NCI-H446 treated with DMSO at 0.1 percent for 48 hours (cell line): ENCODE measurements around the gene KSR1.
"Not testable (repeated sequence)": the region's sequence is repeated elsewhere in the genome, so short reads cannot be mapped to it uniquely, and the experiment has no call there.

ENCODE experiments used
- DNase-seq: peaks from one replicate; lab custom pipeline; 2025; lab: John Stamatoyannopoulos, UW

The KSR1 gene

DNA sequence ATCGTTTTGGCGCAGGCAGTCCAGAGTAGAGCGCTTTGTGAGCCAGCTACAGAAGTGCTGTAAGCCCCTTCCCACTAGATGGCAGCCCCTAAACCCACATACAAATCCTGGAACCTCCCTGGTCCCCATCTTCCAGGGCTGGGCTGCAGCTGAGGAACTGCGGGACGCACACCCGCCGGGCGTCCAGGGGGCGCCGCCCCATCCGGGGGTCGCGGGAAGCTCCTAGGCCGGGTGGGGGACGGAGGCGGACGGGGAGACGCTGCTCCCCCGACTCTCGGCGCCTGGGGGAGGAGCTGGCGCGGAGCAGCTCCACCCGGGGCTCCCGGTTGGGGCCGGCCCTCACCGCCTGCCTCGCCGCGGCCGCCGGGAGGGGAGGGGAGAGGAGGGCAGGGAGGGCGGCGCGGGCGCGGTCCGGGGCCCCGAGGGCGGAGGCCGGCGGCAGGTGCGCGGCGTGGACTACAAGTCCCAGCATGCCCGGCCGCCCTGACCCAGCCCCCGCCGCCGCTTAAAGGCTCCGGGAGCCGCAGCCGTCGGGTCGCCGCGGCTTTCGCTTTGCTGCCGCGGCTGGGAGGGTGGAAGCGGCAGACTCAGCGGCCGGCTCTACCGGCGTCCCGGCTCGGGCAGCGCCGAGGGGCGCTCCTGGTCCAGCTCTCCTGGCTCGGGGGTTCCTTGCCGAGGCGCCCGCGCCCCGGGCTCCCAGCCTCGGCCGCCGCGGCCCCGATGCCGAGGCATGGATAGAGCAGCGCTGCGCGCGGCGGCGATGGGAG lies at the start of gene KSR1:
TSS of gene KSR1 (plus strand) at position 535 of the 767 bp plus-strand sequence. CDS start at position 731, 196 bp downstream.
- DNase-seq = no peak

DNA sequence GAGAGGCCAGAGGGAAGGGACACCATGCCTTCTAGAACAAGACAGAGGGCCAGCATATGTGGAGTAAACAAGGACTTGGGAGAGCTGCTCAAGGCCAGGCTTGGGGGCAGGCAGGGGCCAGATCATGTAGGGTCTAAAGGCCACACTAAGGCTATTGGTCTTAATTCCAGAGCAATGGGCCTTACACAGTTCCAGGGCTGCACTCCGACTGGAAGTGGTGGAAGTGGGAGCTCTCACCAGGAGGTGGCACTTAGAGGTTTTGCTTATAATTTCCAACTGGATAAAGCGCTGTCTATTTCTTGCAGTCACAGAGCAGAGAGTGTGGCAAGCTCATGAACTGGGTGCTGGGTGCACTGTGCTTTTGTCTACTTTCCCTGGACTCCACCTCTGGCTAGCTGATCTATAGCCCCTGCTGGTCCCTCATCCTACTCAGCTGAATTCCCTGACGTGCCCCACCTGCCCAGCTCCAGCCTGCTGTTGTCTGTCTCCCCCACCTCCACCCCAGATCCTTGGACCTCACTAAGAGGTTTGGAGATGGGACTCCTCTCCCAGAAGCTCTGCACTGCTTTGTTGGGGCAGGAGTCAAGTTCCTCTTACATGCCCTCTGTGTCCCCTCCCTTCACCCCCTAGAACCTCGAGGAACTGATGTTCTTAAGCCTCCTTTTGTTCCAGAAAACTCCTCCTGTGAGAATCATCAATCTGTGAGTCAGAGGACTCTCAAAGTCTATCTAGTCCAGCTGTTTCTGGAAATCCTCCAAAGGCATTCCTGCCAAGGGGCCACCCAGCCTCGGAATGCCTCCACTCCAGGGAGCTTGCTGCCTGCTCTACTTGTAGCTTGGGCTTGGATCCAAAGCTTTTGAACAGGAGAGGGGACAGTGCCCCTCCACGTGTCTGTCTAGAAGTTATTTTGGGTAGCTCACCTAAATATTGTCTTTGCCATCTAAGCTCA lies 48.1 kb upstream of the KSR1 start:
- DNase-seq = no peak

- no peak for DNase-seq
Measured at GRCh38 chr17:27408891-27409290, 47.4 kb upstream of the KSR1 start.

- DNase-seq = not testable (repeated sequence)
Measured at GRCh38 chr17:27412158-27412557, 44.1 kb upstream of the KSR1 start.

DNA sequence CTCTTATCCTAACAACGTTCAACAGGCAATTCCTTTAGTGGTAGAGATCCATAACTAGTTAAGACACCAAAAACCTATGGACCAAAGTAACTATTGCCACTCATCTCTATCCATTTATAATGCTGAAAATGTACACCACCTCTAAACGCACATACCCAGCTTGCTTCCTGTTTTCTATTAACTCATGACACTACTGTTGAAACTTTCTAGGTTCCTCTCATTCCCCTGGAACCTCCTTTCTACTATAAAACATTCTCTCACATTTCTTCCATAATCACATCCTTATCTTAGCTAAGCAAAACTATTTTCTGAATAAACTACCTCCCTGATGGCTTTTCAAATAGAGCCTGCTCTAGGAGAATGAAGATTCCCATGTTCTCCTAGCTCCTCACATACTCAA lies 42.9 kb upstream of the KSR1 start:
- DNase-seq = no peak

DNA sequence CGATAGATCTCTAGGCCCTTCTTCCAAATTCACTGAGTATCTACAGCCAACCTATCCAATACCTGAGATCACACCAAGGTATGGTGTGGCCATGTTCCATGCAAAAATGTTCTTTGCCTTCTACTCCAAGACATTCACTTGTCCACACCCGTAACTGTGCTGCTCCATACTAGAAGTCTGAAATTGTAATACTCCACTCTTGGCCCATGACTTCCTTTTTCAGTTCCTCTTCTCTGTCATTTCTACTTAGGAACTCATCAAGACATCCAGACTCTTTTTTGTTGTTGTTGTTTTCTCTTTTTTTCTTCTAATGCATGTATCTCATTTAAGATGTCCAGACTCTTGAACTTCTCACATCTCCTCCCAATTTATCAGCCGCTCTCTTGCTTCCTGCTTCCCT lies 42.5 kb upstream of the KSR1 start:
- DNase-seq = no peak

- no peak for DNase-seq
Measured at GRCh38 chr17:27414271-27414670, 42.0 kb upstream of the KSR1 start.

DNA sequence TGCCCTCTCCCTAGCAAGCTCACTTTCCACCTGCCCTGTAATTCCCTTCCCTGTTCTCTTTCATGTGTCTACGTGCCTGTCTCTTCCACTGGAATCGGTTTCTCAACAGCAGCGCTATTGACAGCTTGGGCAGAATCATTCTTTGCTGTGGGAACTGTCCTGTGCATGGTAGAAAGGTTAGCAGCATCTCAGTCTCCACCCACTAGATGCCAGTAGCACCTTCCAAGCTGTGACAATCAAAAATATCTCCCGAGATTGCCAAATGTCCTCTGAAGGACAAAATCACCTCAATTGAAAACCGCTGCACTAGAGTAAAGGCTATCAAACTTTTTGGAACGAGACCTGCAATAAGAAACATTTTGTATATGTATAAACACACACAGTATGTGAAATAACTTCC lies 41.6 kb upstream of the KSR1 start:
- no peak for DNase-seq

GRCh38 chr17:27415120-27415795 lies 41.0 kb upstream of the KSR1 start:
- DNase-seq = no peak

GRCh38 chr17:27417596-27418365 lies 38.5 kb upstream of the KSR1 start:
- no peak for DNase-seq

GRCh38 chr17:27418366-27418615 lies 38.0 kb upstream of the KSR1 start:
- DNase-seq = no peak

- DNase-seq = no peak
Measured at GRCh38 chr17:27419156-27419555, 37.1 kb upstream of the KSR1 start.

GRCh38 chr17:27420211-27420950 lies 35.9 kb upstream of the KSR1 start:
- no peak for DNase-seq

GRCh38 chr17:27421111-27421510 lies 35.1 kb upstream of the KSR1 start:
- no peak for DNase-seq

DNA sequence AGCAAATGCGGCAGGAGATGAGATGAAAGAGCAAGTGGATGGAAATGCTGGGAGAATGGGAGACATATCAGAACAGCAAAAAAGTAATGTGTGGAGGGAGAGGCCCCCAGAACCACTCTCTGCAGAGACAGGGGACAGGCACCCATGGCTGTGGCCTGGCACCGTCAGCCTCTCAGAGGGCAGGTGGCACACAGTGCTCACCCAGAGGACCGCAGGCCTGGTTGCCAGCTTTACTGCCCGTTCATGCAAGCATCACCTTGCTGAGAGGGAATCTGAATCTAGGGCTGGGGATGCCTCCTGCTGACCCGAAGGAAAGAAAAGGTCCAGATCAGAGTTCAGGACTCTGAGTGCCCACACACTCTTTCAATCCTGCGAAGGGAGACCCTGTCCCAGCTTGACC lies 34.6 kb upstream of the KSR1 start:
- DNase-seq = not testable (repeated sequence)

- DNase-seq = no peak
Measured at GRCh38 chr17:27422601-27423000, 33.6 kb upstream of the KSR1 start.

DNA sequence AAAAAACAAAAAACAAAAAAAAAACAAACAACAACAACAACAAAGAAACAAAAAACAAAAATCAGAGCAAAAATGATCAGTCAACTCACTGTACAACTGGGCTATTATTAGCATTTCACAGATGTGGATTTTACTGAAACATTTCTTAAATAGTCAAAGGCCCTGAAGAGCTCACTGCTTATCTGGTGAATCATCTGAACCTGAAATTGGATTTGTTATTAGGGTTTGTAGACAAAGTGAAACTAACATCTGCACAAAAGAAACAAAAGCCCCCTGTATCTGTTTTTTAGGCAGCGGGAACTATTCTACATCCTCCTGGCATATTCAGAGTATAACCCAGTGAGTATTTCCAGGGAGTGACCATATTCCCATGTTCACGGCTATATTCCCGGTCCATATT lies 32.6 kb upstream of the KSR1 start:
- no peak for DNase-seq

GRCh38 chr17:27424516-27424915 lies 31.7 kb upstream of the KSR1 start:
- no peak for DNase-seq

DNA sequence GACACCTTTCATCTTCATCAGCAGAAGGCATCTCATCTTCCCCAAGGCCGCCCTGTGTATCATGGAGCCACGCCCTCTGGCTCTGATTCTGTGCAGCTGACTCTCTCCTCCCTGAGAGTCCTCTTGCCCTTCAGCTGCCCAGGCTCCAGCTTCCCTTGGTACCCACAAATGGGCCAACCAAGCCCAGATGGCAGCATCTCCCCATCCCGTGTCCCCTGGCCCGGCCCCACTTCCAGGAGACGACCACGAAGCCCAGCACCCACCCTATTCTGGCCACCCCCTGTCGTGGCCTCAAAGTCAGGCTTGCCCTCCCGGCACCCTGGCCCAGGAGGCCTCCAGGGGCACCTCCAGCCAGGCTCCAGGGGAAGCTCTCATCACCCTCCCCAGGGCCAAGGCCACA lies 31.3 kb upstream of the KSR1 start:
- DNase-seq = no peak

GRCh38 chr17:27425571-27425970 lies 30.7 kb upstream of the KSR1 start:
- DNase-seq = not testable (repeated sequence)

GRCh38 chr17:27425991-27426390 lies 30.3 kb upstream of the KSR1 start:
- no peak for DNase-seq
